ENCODE results near the gene ELAC1. TPM values are rescaled to one million over a fixed set of nuclear protein-coding genes. Genes with fewer than 3 reads are reported as not detected.

The ELAC1 gene, protein sequence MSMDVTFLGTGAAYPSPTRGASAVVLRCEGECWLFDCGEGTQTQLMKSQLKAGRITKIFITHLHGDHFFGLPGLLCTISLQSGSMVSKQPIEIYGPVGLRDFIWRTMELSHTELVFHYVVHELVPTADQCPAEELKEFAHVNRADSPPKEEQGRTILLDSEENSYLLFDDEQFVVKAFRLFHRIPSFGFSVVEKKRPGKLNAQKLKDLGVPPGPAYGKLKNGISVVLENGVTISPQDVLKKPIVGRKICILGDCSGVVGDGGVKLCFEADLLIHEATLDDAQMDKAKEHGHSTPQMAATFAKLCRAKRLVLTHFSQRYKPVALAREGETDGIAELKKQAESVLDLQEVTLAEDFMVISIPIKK
- 1 to 10 TPM; 6.2 to 9.0 (median 8.1) TPM for total RNA-seq (2021; fragmentation: NEBNext Ultra II Directional; extraction: Animal tissue kit (Norgen Biotek cat#: 25700))
- long read RNA-seq, transcript ELAC1-201 (4 exons, 2,235 nt): major isoform, 13 of 20 reads
- long read RNA-seq, partial matches to known transcripts: 3 of 20 reads
- long read RNA-seq, other reads (novel, unspliced or antisense): 0 of 20 reads

GRCh38 chr18:50967714-50968661 lies at the start of gene ELAC1:
TSS of gene ELAC1 (plus strand) at chr18:50968040. CDS start at chr18:50974405, 6,365 bp downstream.
- H3K27ac Mint-ChIP-seq: peak within 1 kb of the TSS; percentile 98
- no peaks in the 10 kb centered on the region for H3K27me3 Mint-ChIP-seq (ENCODE audit: insufficient read depth)
- H3K4me1 Mint-ChIP-seq (ENCODE audit: low read depth): peaks cover 25% of the 10 kb centered on the region
- H3K9me3 Mint-ChIP-seq: peaks cover 4% of the 10 kb centered on the region; the same call in 1 of the 2 replicates
- TF ChIP-seq, protein P1, sequence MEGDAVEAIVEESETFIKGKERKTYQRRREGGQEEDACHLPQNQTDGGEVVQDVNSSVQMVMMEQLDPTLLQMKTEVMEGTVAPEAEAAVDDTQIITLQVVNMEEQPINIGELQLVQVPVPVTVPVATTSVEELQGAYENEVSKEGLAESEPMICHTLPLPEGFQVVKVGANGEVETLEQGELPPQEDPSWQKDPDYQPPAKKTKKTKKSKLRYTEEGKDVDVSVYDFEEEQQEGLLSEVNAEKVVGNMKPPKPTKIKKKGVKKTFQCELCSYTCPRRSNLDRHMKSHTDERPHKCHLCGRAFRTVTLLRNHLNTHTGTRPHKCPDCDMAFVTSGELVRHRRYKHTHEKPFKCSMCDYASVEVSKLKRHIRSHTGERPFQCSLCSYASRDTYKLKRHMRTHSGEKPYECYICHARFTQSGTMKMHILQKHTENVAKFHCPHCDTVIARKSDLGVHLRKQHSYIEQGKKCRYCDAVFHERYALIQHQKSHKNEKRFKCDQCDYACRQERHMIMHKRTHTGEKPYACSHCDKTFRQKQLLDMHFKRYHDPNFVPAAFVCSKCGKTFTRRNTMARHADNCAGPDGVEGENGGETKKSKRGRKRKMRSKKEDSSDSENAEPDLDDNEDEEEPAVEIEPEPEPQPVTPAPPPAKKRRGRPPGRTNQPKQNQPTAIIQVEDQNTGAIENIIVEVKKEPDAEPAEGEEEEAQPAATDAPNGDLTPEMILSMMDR (IDR thresholded peaks at IDR 0.05): peak; percentile 43; the same call in 1 of the 2 replicates
- DNase-seq: peak; percentile 81
- H3K36me3 Mint-ChIP-seq (ENCODE audit: low read depth): peaks cover 5% of the 10 kb centered on the region; the same call in 1 of the 2 replicates
- peak within 1 kb of the TSS; percentile 86 for H3K4me3 Mint-ChIP-seq

GRCh38 chr18:50918153-50918552 lies 49.7 kb upstream of the ELAC1 start:
- Mint-ChIP-seq H3K27me3 (ENCODE audit: insufficient read depth) (no peaks in the 10 kb centered on the region), H3K36me3 (ENCODE audit: low read depth) (peaks cover 33% of the 10 kb centered on the region), H3K27ac (no peak overlapping the region), H3K9me3 (no peaks in the 10 kb centered on the region), H3K4me3 (no peak overlapping the region), H3K4me1 (ENCODE audit: low read depth) (peaks cover 16% of the 10 kb centered on the region)
- TF ChIP-seq, protein P1 (IDR thresholded peaks at IDR 0.05): no peak
- no peak for DNase-seq

- Mint-ChIP-seq H3K4me1 (ENCODE audit: low read depth) (peaks cover 20% of the 10 kb centered on the region), H3K27me3 (ENCODE audit: insufficient read depth) (no peaks in the 10 kb centered on the region), H3K4me3 (no peak overlapping the region), H3K9me3 (peaks cover 10% of the 10 kb centered on the region), H3K36me3 (ENCODE audit: low read depth) (peaks cover 39% of the 10 kb centered on the region), H3K27ac (peak overlapping the region; percentile 40; the same call in 1 of the 2 replicates)
- TF ChIP-seq, protein P1 (IDR thresholded peaks at IDR 0.05): no peak
- DNase-seq: peak; percentile 44
These were observed 43.5 kb upstream of the ELAC1 start for GRCh38 chr18:50924372-50924771.

GRCh38 chr18:50926521-50926920 lies 41.3 kb upstream of the ELAC1 start:
- Mint-ChIP-seq H3K27ac (no peak overlapping the region), H3K4me1 (ENCODE audit: low read depth) (peaks cover 20% of the 10 kb centered on the region), H3K4me3 (no peak overlapping the region), H3K27me3 (ENCODE audit: insufficient read depth) (no peaks in the 10 kb centered on the region), H3K36me3 (ENCODE audit: low read depth) (peaks cover 39% of the 10 kb centered on the region), H3K9me3 (peaks cover 10% of the 10 kb centered on the region)
- TF ChIP-seq, protein P1 (IDR thresholded peaks at IDR 0.05): no peak
- no peak for DNase-seq

- no peaks in the 10 kb centered on the region for H3K27me3 Mint-ChIP-seq (ENCODE audit: insufficient read depth)
- TF ChIP-seq, protein P1 (IDR thresholded peaks at IDR 0.05): no peak
- peaks cover 10% of the 10 kb centered on the region for H3K9me3 Mint-ChIP-seq
- peak overlapping the region; percentile 59 for H3K27ac Mint-ChIP-seq
- H3K4me1 Mint-ChIP-seq (ENCODE audit: low read depth): peaks cover 20% of the 10 kb centered on the region
- DNase-seq: no peak
- no peak overlapping the region for H3K4me3 Mint-ChIP-seq
- peaks cover 32% of the 10 kb centered on the region for H3K36me3 Mint-ChIP-seq (ENCODE audit: low read depth)
These were observed 39.3 kb upstream of the ELAC1 start for GRCh38 chr18:50928551-50928950.
